A549 (cell line): ENCODE results near the gene CENPL. TPM values are rescaled to one million over a fixed set of nuclear protein-coding genes. Genes with fewer than 3 reads are reported as not detected.
A peak's percentile ranks its signal among the peaks of the same experiment; 100 is the strongest.

ENCODE experiments used
- ATAC-seq, 2 experiments: fragments of 200-7000 bp in 1 of 2; fragments of >200 bp in 1 of 2; cut with Nextera tagmentation in 1 of 2; cut with Tn5 transposase in 1 of 2; 3 replicates each; pipeline versions ENCODE4 v1.8.0 to v1.9.1; 2018 to 2020; ENCODE audit warnings: mild to moderate bottlenecking in 1 of 2, moderate library complexity in 1 of 2
- CTCF ChIA-PET: fragments of 300-600 bp; sonication (Branson Sonifier 250); formaldehyde crosslinking; extraction: SDS; loops from one replicate; lab custom pipeline; 2021; ENCODE audit warnings: antibody characterized with exemption, inconsistent platforms; lab: Yijun Ruan, JAX
- POLR2A ChIA-PET: fragments of 350-600 bp; formaldehyde crosslinking; extraction: SDS; loops from one replicate; lab custom pipeline; 2021; ENCODE audit warnings: antibody characterized with exemption, inconsistent platforms; lab: Yijun Ruan, JAX
- DNase-seq, 2 experiments: peaks; one replicate each; pipeline versions ENCODE4 v3.0.0 to v3.0.0-alpha.2; 2011 to 2016; ENCODE audit warnings: low read depth in 1 of 2, low spot score in 1 of 2
- FAIRE-seq: peaks from 2 replicates; lab custom pipeline; 2011; peaks lifted over from hg19 to GRCh38; lab: Jason Lieb, UNC
- H3K27ac ChIP-seq, 2 experiments: fragments of >200 bp; sonication (Bioruptor Twin); formaldehyde crosslinking; 3 replicates each; pipeline ENCODE4 v1.5.1; 2016 to 2017
- H3K4me1 ChIP-seq: fragments of >200 bp; sonication (Bioruptor Twin); formaldehyde crosslinking; 3 replicates; pipeline ENCODE4 v1.6.1; 2016
- H3K4me2 ChIP-seq: fragments of >200 bp; sonication (Bioruptor Twin); formaldehyde crosslinking; 3 replicates; pipeline ENCODE4 v1.6.1; 2016
- H3K4me3 ChIP-seq: fragments of >200 bp; sonication (Bioruptor Twin); formaldehyde crosslinking; 3 replicates; pipeline ENCODE4 v1.5.1; 2016
- H3K9me3 ChIP-seq: fragments of >200 bp; sonication (Bioruptor Twin); formaldehyde crosslinking; 3 replicates; pipeline ENCODE4 v1.6.1; 2016
- ATOH8 ChIP-seq: fragments of 250-450 bp; sonication (Bioruptor Pico); IDR thresholded peaks from 2 replicates; pipeline ENCODE4 v1.5.0; 2020; ENCODE audit warnings: low read depth, mild to moderate bottlenecking, moderate library complexity
- BCL3 ChIP-seq: fragments of >200 bp; sonication (Bioruptor Twin); formaldehyde crosslinking; IDR thresholded peaks from 3 replicates; pipeline ENCODE4 v1.6.1; 2016
- BHLHE40 ChIP-seq: IDR thresholded peaks from 2 replicates; pipeline ENCODE4 v1.6.1; 2012; ENCODE audit warnings: low read depth, low read length, inconsistent platforms
- CBX8 ChIP-seq: fragments of 200-600 bp; sonication (generic); IDR thresholded peaks from 2 replicates; pipeline ENCODE4 v1.6.1; 2016
- E2F6 ChIP-seq: IDR thresholded peaks from 2 replicates; pipeline ENCODE4 v1.6.1; 2012; ENCODE audit warnings: low read depth, borderline replicate concordance
- EHMT2 ChIP-seq: fragments of 200-600 bp; sonication (generic); IDR thresholded peaks from 2 replicates; pipeline ENCODE4 v1.6.1; 2016; ENCODE audit warnings: antibody characterized with exemption, low read depth, mild to moderate bottlenecking, moderate library complexity
- EP300 ChIP-seq, 2 experiments: fragments of >200 bp; sonication (Bioruptor Twin); formaldehyde crosslinking; IDR thresholded peaks; 2 replicates in 1 of 2; 3 replicates in 1 of 2; pipeline ENCODE4 v1.6.1; 2016 to 2017
- ESRRA ChIP-seq: fragments of 150-350 bp; IDR thresholded peaks from 2 replicates; pipeline ENCODE4 v1.6.1; 2014; ENCODE audit warnings: mild to moderate bottlenecking, low read length, borderline replicate concordance
- GATA3 ChIP-seq: IDR thresholded peaks from 2 replicates; pipeline ENCODE4 v1.6.1; 2012; ENCODE audit warnings: borderline replicate concordance
- HDAC2 ChIP-seq: fragments of 200-600 bp; sonication (generic); IDR thresholded peaks from 2 replicates; pipeline ENCODE4 v1.6.1; 2016
- HES2 ChIP-seq: fragments of >200 bp; sonication (Bioruptor Twin); formaldehyde crosslinking; IDR thresholded peaks from 2 replicates; pipeline ENCODE4 v1.6.1; 2016
- HEYL ChIP-seq: fragments of 250-450 bp; sonication (Bioruptor Pico); IDR thresholded peaks from 2 replicates; pipeline ENCODE4 v1.8.0; 2021; ENCODE audit warnings: mild to moderate bottlenecking, moderate library complexity
- JUN ChIP-seq, 2 experiments: fragments of >200 bp; sonication (Bioruptor Twin); formaldehyde crosslinking; IDR thresholded peaks; 2 replicates in 1 of 2; 3 replicates in 1 of 2; pipeline ENCODE4 v1.6.1; 2016 to 2017
- JUNB ChIP-seq: fragments of >200 bp; sonication (Bioruptor Twin); formaldehyde crosslinking; IDR thresholded peaks from 2 replicates; pipeline ENCODE4 v1.6.1; 2016
- KDM5A ChIP-seq: fragments of 200-600 bp; sonication (generic); IDR thresholded peaks from 2 replicates; pipeline ENCODE4 v1.6.1; 2016; ENCODE audit warnings: antibody characterized with exemption, mild to moderate bottlenecking
- MAX ChIP-seq: IDR thresholded peaks from 2 replicates; pipeline ENCODE4 v1.6.1; 2012
- MAZ ChIP-seq: fragments of 150-350 bp; IDR thresholded peaks from 2 replicates; pipeline ENCODE4 v1.6.1; 2014; ENCODE audit warnings: antibody characterized with exemption, low read depth, low read length, borderline replicate concordance
- MYC ChIP-seq: IDR thresholded peaks from 2 replicates; pipeline ENCODE4 v1.6.1; 2012; ENCODE audit warnings: mild to moderate bottlenecking, inconsistent platforms, low read length, improper control_type of control experiment, borderline replicate concordance
- NFE2L2 ChIP-seq: fragments of 150-350 bp; conservative IDR thresholded peaks from 2 replicates; pipeline ENCODE4 v1.6.1; 2014; ENCODE audit warnings: low read length
- NR3C1 ChIP-seq: fragments of >200 bp; sonication (Bioruptor Twin); formaldehyde crosslinking; IDR thresholded peaks from 3 replicates; pipeline ENCODE4 v1.6.1; 2017
- PBX3 ChIP-seq: IDR thresholded peaks from 2 replicates; pipeline ENCODE4 v1.6.1; 2012
- POLR2A ChIP-seq: IDR thresholded peaks from 2 replicates; pipeline ENCODE4 v1.6.1; 2012; ENCODE audit warnings: mild to moderate bottlenecking, low read length
- POLR2AphosphoS2 ChIP-seq: conservative IDR thresholded peaks from 2 replicates; pipeline ENCODE4 v1.6.1; 2012; ENCODE audit warnings: low read length, improper control_type of control experiment, inconsistent platforms
- RAD21 ChIP-seq, 2 experiments: fragments of >200 bp in 1 of 2; sonication (Bioruptor Twin) in 1 of 2; formaldehyde crosslinking in 1 of 2; IDR thresholded peaks in 1 of 2; conservative IDR thresholded peaks in 1 of 2; 2 replicates in 1 of 2; 3 replicates in 1 of 2; pipeline ENCODE4 v1.6.1; 2012 to 2018; ENCODE audit warnings: inconsistent platforms in 1 of 2
- RNF2 ChIP-seq: fragments of 200-600 bp; sonication (generic); IDR thresholded peaks from 2 replicates; pipeline ENCODE4 v1.6.1; 2016; ENCODE audit warnings: low read depth, mild to moderate bottlenecking, antibody characterized with exemption, moderate library complexity, borderline replicate concordance
- SMC3 ChIP-seq: fragments of >200 bp; sonication (Bioruptor Twin); formaldehyde crosslinking; IDR thresholded peaks from 3 replicates; pipeline ENCODE4 v1.6.1; 2018; ENCODE audit warnings: inconsistent platforms
- TP53 ChIP-seq: fragments of 250-450 bp; sonication (Bioruptor Pico); IDR thresholded peaks from 2 replicates; pipeline ENCODE4 v1.5.0; 2021; ENCODE audit warnings: mild to moderate bottlenecking, moderate library complexity
- USF2 ChIP-seq: fragments of 450-650 bp; IDR thresholded peaks from 2 replicates; pipeline ENCODE4 v1.6.1; 2014; ENCODE audit warnings: antibody characterized with exemption
- ZFP36 ChIP-seq: fragments of 450-650 bp; IDR thresholded peaks from 2 replicates; pipeline ENCODE4 v1.6.1; 2014; ENCODE audit warnings: borderline replicate concordance; ENCODE audit not compliant: partially characterized antibody
- ZNF302 ChIP-seq: fragments of 250-450 bp; sonication (Bioruptor Pico); IDR thresholded peaks from 2 replicates; pipeline ENCODE4 v1.9.0; 2021; ENCODE audit warnings: inconsistent platforms, mild to moderate bottlenecking, moderate library complexity
- ZSCAN20 ChIP-seq: fragments of 250-450 bp; sonication (Bioruptor Pico); IDR thresholded peaks from 2 replicates; pipeline ENCODE4 v1.8.0; 2022; ENCODE audit warnings: mild to moderate bottlenecking, moderate library complexity
- WGBS: methylation state at CpG from one replicate; pipeline ENCODE4 v1.1.6; 2017; ENCODE audit errors: missing lambda C conversion rate; 5-methylcytosine and 5-hydroxymethylcytosine counted together
- polyA plus RNA-seq, 4 experiments: library from polyadenylated mRNA; depleted of rRNA in 3 of 4; stranded (reverse); fragments of >200 nt; fragmentation: RNase III in 1 of 4; extraction: RNeasy Plus Mini Kit Qiagen cat#74134 plus additional on column Dnase treatment in 1 of 4; gene quantifications; 2 replicates in 3 of 4; 3 replicates in 1 of 4; pipeline ENCODE4 v1.2.3, GENCODE V29; 2011 to 2017

Gene CENPL
- polyA plus RNA-seq, 2 of the 4 experiments (the other 2 are of a cell fraction) = 10.8 to 20.2 TPM

GRCh38 chr1:173869021-173869359 lies 44.3 kb upstream of the CENPL start:
- Histone ChIP-seq H3K9me3 (no peaks in the 10 kb centered on the region), H3K4me1 (peaks cover 18% of the 10 kb centered on the region), H3K4me3 (peak overlapping the region; percentile 97), H3K4me2 (peak overlapping the region; percentile 92), H3K27ac (peak overlapping the region; percentile 96 to 97)
- TF ChIP-seq ZSCAN20 (CRISPR knock-in tag) (no peak), NFE2L2 (no peak), POLR2AphosphoS2 (no peak), JUN (IDR thresholded peaks at IDR 0.05) (no peak), BCL3 (no peak), CBX8 (no peak), GATA3 (no peak), RAD21 (conservative IDR thresholded peaks at IDR 0.05 in 1 of 2, IDR thresholded peaks at IDR 0.05 in 1 of 2) (no peak), ESRRA (no peak), ZFP36 (no peak), BHLHE40 (no peak)
- no peak for DNase-seq
- CTCF ChIA-PET = interaction anchor here (1.0 to 2.6 kb wide), 6 partner anchors 9 to 449 kb away, joined by 3 to 14 read pairs (median 4); no protein-coding TSS in a partner anchor
- no peak for FAIRE-seq
- POLR2A ChIA-PET = interaction anchor here (0.6 to 2.6 kb wide), 12 partner anchors 9 to 1130 kb away, joined by 3 to 26 read pairs (median 5); partner anchors contain the start of genes CACYBP, CENPL, DARS2 and RC3H1
- WGBS = 5% methylated on average over 5 of the region's 5 CpGs
- no peak for ATAC-seq

GRCh38 chr1:173868266-173869020 lies 43.8 kb upstream of the CENPL start, which contains the start of gene ZBTB37:
TSS of gene ZBTB37 (plus strand) at chr1:173868380. CDS start at chr1:173870226, 1,846 bp downstream.
- DNase-seq (peak; percentile 65 to 91), ATAC-seq (peak; percentile 82 to 87), FAIRE-seq (no peak)
- Histone ChIP-seq H3K9me3 (no peaks in the 10 kb centered on the region), H3K4me3 (peak within 1 kb of the TSS; percentile 97), H3K4me2 (peak within 1 kb of the TSS; percentile 92), H3K27ac (peak within 1 kb of the TSS; percentile 96 to 97), H3K4me1 (peaks cover 24% of the 10 kb centered on the region)
- ChIA-PET CTCF (interaction anchor here (0.7 to 2.6 kb wide), 7 partner anchors 9 to 1325 kb away, joined by 3 to 14 read pairs (median 3); no protein-coding TSS in a partner anchor), POLR2A (interaction anchor here (0.5 to 2.6 kb wide), 63 partner anchors 7 to 1417 kb away, joined by 3 to 26 read pairs (median 4); partner anchors contain the start of genes CACYBP, CENPL, DARS2 and KLHL20)
- WGBS = 0% methylated on average over 26 of the region's 53 CpGs
- TF ChIP-seq POLR2A (peak; percentile 39), RNF2 (no peak), KDM5A (no peak), TP53 (CRISPR knock-in tag) (no peak), USF2 (no peak), E2F6 (0 out of 2 replicates have a peak, but pooled peaks have one; percentile 35), JUNB (no peak), MAZ (no peak; the same call in 1 of the 2 replicates), PBX3 (peak; percentile 35; the same call in 1 of the 2 replicates), HEYL (CRISPR knock-in tag) (no peak), JUN (IDR thresholded peaks at IDR 0.05) (peak in 1 of 2 experiments; percentile 75; a peak in 3 of 5 replicates), MAX (no peak), ZNF302 (no peak), GATA3 (peak; percentile 7; the same call in 1 of the 2 replicates), SMC3 (no peak), NR3C1 (no peak), EP300 (IDR thresholded peaks at IDR 0.05) (no peak), MYC (no peak), EHMT2 (no peak), HES2 (no peak), ATOH8 (no peak), ZSCAN20 (CRISPR knock-in tag) (no peak), BCL3 (no peak; the same call in 2 of the 3 replicates), HDAC2 (no peak)
